ENCODE measurements around the gene NPIPB9. TPM values are rescaled to one million over a fixed set of nuclear protein-coding genes. Genes with fewer than 3 reads are reported as not detected.
"Not testable (repeated sequence)": the region's sequence is repeated elsewhere in the genome, so short reads cannot be mapped to it uniquely, and the experiment has no call there.

Gene NPIPB9
- total and polyA plus RNA-seq, 2 of the 4 experiments (the other 2 are of a cell fraction) = 0.15 TPM; not detected in 1

DNA sequence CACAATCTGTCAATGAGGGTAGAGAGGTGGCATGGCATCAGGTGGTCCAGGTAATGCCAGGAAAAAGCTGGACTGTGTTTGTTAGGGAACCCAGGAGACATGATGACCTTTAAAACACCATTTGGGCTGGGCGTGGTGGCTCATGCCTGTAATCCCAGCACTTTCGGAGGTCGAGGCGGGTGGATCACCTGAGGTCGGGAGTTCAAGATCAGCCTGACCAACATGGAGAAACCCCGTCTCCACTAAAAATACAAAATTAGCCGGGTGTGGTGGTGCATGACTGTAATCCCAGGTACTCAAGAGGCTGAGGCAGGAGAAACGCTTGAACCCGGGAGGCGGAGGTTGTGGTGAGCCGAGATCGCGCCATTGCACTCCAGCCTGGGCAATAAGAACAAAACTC is 69.0 kb downstream of the NPIPB9 start:
- H2BK15ac ChIP-seq (ENCODE audit: low read depth, low read length); H3K9me1 ChIP-seq (ENCODE audit: insufficient read depth, low read length); H3K56ac ChIP-seq (ENCODE audit: extremely low read depth, insufficient read depth, low read length); DNase-seq; H3K14ac ChIP-seq (replicated peaks; ENCODE audit: low read depth, low read length); H3K9ac ChIP-seq (ENCODE audit: low read depth, low read length); H4K5ac ChIP-seq (ENCODE audit: low read depth, low read length); CTCF ChIA-PET; H2AK9ac ChIP-seq (replicated peaks; ENCODE audit: low read depth, low read length, poor library complexity); H3K4ac ChIP-seq (ENCODE audit: low read depth, low read length); H2BK20ac ChIP-seq (ENCODE audit: low read depth, low read length); H2BK120ac ChIP-seq (ENCODE audit: low read depth, low read length); H3K4me2 ChIP-seq (ENCODE audit: low read depth, low read length); BruUV-seq (replicated peaks); H3K4me1 ChIP-seq (ENCODE audit: control insufficient read depth, insufficient read depth, low read length); H2BK5ac ChIP-seq (ENCODE audit: low read depth, low read length, poor library complexity, severe bottlenecking); ATAC-seq (ENCODE audit: low read depth); H2AFZ ChIP-seq (replicated peaks; ENCODE audit: low read length, poor library complexity); H3K27me3 ChIP-seq (ENCODE audit: control insufficient read depth, insufficient read depth, low read length); H3K27ac ChIP-seq (ENCODE audit: insufficient read depth, low read length); dilution Hi-C loops (cut with HindIII; ENCODE audit: low sequenced_read_pairs, unreplicated experiment); H2AK5ac ChIP-seq (ENCODE audit: low read depth, low read length); H3K23ac ChIP-seq (ENCODE audit: low read depth, low read length); H3K9me3 ChIP-seq (ENCODE audit: control insufficient read depth, insufficient read depth, low read length); H3K4me3 ChIP-seq (ENCODE audit: insufficient read depth, low read depth, low read length); H3K18ac ChIP-seq (ENCODE audit: low read depth, low read length); H4K8ac ChIP-seq (ENCODE audit: low read depth in 2 of 2, low read length in 2 of 2); H3K36me3 ChIP-seq (ENCODE audit: control insufficient read depth, insufficient read depth, low read length); H4K91ac ChIP-seq (ENCODE audit: insufficient read depth, low read depth, low read length): not testable (repeated sequence)
- no CpG with 5 or more reads among the region's 13 CpGs for WGBS, 2 experiments (ENCODE audit: extremely low coverage in 2 of 2, insufficient read length in 1 of 2)
- H3K79me1 ChIP-seq (ENCODE audit: low read depth in 1 of 2, low read length in 2 of 2) = peaks cover 9 to 35% of the 10 kb centered on the region in 2 experiments; a peak in 3 of 4 replicates
- POLR2A ChIA-PET (ENCODE audit: unreplicated experiment) = interaction anchor here (0.6 kb wide), 1 partner anchor 9 kb away, joined by 10 read pairs; no protein-coding TSS in a partner anchor
- peaks cover 17% of the 10 kb centered on the region for H4K20me1 ChIP-seq (ENCODE audit: insufficient read depth, low read length)
- in situ Hi-C loops (cut with MboI; ENCODE audit: low sequenced_read_pairs) (loop anchor here (5.0 kb wide), 1 partner anchor 122 kb away; no protein-coding TSS in a partner anchor), intact Hi-C loops (cut with micrococcal nuclease) (loop anchor here (5.0 kb wide), 2 partner anchors 42 to 127 kb away; partner anchors contain the start of gene SH2B1)
